ENCODE measurements around the gene DUSP7.
A peak's percentile ranks its signal among the peaks of the same experiment; 100 is the strongest.
"Not testable (repeated sequence)": the region's sequence is repeated elsewhere in the genome, so short reads cannot be mapped to it uniquely, and the experiment has no call there.

Gene DUSP7

GRCh38 chr3:52044869-52045619, 11.3 kb downstream of the DUSP7 start:
- DNase-seq = no peak

- DNase-seq = no peak
These were observed 12.6 kb downstream of the DUSP7 start for GRCh38 chr3:52043750-52044149.

DNA sequence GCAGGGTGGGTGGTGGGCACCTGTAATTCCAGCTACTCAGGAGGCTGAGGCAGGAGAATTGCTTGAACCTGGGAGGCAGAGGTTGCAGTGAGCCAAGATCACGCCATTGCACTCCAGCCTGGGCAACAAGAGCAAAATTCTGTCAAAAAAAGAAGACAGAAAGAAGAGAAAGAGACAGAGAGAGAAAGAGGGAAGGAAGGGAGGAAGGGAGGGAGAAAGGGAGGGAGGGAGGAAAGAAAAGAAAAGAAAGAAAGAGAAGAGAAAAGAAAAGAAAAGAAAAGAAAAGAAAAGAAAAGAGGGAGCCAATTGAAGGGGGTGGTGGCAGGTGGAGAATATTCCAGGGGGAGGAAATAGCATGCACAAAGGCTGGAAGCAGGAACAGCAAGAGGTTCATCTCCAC, 13.3 kb downstream of the DUSP7 start:
- DNase-seq = not testable (repeated sequence)

GRCh38 chr3:52041118-52041731, 15.1 kb downstream of the DUSP7 start:
- peak; percentile 63 for DNase-seq

- DNase-seq = no peak
These were observed 15.8 kb downstream of the DUSP7 start for GRCh38 chr3:52040600-52040999.

GRCh38 chr3:52039846-52040245, 16.5 kb downstream of the DUSP7 start:
- DNase-seq = no peak

DNA sequence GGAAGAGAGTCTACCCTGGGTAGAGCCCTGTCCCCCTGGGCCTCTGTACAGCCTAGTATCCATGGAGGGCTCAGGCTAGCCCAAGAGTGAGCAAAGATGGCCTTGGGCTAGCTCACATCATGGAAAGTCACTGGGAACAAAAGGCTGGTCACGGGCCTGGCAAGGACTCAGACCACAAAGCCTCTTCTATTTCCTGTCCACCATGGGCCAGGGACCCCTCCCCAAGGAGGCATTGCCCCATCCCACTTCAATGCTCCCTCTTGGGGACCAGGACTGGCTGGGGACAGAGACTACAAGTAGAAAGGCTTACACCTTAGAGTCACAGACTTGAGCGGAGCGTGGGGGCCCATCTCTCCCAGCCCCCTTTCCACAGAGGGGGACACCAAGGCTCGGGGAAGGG, 16.9 kb downstream of the DUSP7 start:
- no peak for DNase-seq

DNA sequence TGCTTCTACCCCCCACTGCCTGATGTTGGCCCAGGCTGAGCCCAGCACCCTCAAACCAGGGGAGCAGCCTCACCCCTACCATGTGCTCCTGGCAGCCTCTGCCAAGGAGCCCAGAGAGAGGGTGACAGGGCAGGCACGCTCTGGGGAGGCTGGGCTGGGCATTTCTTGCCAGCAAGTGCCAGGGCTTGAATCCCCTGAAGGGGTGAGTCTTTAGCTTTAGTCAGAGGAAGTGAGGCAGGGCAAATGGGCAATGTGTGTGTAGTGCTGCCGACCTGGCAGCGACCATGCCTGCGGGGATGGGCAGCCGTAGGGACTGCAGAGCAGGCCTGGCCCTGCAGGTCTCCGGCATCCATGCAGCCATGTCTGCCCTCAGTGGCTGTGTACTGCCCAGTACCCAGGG, 18.1 kb downstream of the DUSP7 start:
- DNase-seq = no peak

- DNase-seq = no peak
These were observed 19.1 kb downstream of the DUSP7 start for GRCh38 chr3:52037291-52037690.

DNA sequence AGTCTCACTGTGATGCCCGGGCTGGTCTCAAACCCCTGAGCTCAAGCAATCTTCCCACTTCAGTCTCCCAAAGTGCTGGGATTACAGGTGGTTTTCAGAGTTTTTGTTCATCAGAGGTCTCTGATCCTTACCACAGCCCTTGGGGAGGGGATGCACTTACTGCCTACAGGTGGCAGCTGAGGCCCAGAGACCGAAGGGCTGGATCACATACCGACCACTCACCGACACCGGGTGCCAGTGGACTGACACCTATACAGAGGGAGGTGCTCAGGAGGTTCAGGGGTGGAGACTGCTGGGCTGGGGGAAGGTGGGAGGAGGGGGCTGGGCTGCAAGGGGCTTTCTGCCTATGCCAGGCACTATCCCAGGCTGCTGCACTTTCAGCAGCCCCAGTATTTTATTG, 19.5 kb downstream of the DUSP7 start:
- DNase-seq = peak; percentile 36

GRCh38 chr3:52036222-52036694, 20.1 kb downstream of the DUSP7 start:
- peak; percentile 83 for DNase-seq

DNA sequence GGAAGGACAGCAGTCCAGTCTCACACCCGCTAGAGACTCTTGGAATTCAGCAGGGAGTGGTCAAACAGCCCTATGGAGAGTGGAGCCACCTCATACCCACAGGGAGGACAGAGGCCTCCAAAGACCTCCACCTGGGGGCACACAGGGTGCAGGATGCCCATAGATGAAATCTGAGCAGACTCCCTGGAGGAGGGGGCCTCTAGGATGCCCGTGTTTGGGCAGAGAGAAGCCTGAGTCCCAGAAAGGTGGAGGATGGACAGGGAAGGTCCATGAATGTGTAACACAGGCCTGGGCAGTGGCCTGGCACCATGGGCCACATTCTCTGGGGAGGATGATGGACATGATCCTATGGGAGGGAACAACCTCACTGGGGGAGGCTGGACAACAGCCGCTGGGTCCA, 21.7 kb downstream of the DUSP7 start:
- no peak for DNase-seq

GRCh38 chr3:52034212-52034611, 22.2 kb downstream of the DUSP7 start:
- DNase-seq = no peak

GRCh38 chr3:52033748-52034147, 22.6 kb downstream of the DUSP7 start:
- DNase-seq = not testable (repeated sequence)

DNA sequence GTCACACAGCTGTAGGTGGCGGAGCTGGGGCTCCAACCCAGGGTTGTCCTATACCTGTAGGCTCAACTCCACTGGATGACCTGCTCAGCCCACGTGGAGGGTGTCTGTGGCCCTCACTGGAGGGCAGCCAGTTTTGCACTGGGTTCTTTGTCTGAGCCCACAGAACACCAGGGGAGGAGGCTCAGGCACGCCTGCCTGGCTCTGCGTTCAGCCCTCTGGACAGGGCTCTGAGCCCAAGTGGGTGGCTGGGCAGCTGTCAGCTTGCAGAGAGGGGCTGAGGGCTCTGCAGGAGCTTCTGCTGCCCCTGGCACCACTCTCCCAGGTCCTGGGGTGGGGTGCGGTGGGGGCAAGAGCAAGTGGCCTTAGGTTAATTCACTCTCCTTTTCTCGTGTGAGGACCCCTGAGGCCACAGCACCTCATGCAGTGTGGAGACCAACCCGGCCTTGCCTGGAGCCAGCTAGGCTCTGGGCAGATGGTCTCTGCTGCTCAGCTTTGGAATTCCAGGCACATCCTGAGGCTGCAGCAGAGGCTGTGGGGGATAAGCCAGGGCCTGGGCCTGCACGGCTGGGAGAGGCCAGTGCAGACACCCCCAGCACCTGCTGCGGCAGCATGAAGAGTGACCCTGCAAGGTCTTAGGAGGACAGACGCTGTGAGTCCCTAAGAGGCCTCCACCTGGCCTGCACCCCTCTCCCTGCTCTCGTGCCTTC, 23.5 kb downstream of the DUSP7 start:
- no peak for DNase-seq

DNA sequence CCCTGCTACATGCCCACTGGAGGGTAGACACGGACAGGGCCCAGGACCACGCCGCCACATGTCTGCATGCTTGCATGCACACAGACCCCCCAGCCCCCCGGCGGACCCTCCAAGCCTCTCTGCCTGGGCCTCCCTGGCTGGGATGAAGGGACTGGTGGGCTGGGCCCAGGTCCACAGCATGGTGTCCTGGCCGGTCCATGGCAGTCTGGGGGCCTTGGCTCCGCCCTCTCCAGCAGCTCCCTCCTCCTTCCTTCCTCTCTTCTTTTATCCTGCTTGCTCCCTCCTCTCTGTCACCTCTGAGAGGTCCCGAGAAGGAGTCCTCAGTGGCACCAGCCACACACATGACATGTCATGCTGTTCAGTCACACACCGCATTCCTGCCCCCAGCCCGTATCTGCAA, 24.5 kb downstream of the DUSP7 start:
- DNase-seq = no peak

- no peak for DNase-seq
These were observed 25.6 kb downstream of the DUSP7 start for GRCh38 chr3:52030714-52031310.

DNA sequence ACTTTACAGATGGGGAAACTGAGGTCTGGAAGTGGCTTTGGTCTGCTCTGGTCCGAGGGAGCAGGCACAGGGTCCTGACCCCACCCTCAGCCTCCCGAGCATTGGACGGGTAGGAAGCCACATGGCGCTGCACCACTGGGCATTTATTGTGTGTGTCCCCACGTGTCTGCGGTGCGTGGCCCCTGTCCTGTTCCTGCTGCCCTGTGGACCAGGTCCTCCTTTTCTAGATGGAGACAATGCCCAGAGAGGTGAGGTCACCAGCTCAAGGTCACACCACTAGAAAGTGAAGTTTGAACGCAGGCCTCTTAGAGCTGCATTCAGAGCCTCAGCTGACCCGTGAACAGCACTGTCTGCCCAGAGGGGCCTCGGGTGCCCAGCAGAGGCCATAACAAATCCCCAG, 26.8 kb downstream of the DUSP7 start:
- no peak for DNase-seq

- no peak for DNase-seq
These were observed 27.3 kb downstream of the DUSP7 start for GRCh38 chr3:52029053-52029452.

- peak; percentile 30 for DNase-seq
These were observed 27.8 kb downstream of the DUSP7 start for GRCh38 chr3:52028572-52028971.

DNA sequence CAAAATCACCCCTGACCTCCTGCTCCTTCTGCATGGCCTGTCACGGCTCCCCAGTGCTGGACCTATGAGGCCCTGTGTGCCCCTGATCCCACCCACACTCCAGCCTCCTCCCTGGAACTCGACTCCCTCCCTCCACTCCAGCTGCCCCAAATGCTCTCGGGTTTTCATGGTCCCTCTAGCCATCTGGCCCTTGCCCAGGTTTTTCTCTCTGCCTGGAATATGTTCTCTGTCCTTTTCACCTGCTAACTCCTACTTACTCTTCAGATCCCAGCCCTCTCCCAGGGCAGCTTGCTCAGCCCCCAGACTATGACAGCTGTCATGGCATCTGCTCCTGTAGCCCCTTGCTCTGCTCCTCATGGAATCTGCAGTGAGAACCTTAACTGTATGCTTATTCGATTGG, 30.3 kb downstream of the DUSP7 start:
- peak; percentile 64 for DNase-seq

DNA sequence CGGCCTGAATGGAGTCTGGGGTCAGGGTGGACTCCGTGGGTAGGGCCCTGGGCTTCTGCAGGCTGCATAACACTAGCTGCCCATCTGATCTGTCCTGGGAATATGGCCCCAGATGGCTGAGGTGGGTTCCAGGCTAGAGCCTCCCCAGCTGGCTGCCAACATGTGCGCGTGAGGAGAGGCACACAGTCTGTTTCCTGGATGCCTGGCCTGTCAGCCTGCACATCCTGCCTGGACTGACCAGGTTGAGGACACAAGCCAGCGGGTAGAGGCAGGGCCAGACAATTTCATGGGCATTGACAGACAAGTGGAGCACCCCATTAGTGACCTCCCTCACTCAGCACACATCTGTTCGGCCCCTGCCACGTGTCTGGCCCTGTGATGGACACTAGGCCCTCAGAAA, 30.9 kb downstream of the DUSP7 start:
- peak; percentile 48 for DNase-seq

GRCh38 chr3:52024765-52025452, 31.5 kb downstream of the DUSP7 start:
- DNase-seq = no peak

Measured in NCI-H69 (cell line).